Choroid plexus epithelial cell (primary cell): ENCODE data around the gene SLC30A7.

Experiments used
- DNase-seq: peaks from one replicate; pipeline ENCODE4 v3.0.0-alpha.2; 2010; ENCODE audit warnings: low read depth
- H3K4me3 ChIP-seq: 2 replicates; pipeline ENCODE4 v1.5.1; 2011; ENCODE audit warnings: low read depth, mild to moderate bottlenecking, control low read depth, low read length, moderate library complexity
- TF ChIP-seq, protein P1 (sequence below): conservative IDR thresholded peaks from 2 replicates; pipeline ENCODE4 v1.5.1; 2011; ENCODE audit warnings: low read depth, mild to moderate bottlenecking, control low read depth, inconsistent platforms, low read length, moderate library complexity

Gene SLC30A7

DNA sequence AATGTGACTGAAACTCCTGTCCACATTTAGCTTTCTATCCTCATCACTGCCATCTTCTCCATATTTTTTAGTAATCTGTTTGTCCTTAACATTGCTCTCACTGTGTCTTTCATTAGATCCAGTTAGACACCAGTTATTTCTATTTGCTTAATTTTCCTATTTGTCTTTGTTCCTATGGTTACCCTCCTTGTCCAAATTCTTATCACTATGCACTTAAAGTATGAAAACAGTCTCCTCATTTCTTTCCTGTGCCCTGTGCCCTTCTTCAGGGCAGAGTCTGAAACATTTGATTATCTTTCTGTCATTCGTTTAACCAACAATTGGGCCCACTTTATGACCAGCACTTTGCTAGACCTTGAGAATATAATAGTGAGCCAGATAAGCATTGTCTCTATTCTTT, 64.2 kb downstream of the SLC30A7 start:
- TF ChIP-seq, protein P1, sequence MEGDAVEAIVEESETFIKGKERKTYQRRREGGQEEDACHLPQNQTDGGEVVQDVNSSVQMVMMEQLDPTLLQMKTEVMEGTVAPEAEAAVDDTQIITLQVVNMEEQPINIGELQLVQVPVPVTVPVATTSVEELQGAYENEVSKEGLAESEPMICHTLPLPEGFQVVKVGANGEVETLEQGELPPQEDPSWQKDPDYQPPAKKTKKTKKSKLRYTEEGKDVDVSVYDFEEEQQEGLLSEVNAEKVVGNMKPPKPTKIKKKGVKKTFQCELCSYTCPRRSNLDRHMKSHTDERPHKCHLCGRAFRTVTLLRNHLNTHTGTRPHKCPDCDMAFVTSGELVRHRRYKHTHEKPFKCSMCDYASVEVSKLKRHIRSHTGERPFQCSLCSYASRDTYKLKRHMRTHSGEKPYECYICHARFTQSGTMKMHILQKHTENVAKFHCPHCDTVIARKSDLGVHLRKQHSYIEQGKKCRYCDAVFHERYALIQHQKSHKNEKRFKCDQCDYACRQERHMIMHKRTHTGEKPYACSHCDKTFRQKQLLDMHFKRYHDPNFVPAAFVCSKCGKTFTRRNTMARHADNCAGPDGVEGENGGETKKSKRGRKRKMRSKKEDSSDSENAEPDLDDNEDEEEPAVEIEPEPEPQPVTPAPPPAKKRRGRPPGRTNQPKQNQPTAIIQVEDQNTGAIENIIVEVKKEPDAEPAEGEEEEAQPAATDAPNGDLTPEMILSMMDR, result no peak
- DNase-seq, result no peak
- no peak overlapping the region for H3K4me3 ChIP-seq

DNA sequence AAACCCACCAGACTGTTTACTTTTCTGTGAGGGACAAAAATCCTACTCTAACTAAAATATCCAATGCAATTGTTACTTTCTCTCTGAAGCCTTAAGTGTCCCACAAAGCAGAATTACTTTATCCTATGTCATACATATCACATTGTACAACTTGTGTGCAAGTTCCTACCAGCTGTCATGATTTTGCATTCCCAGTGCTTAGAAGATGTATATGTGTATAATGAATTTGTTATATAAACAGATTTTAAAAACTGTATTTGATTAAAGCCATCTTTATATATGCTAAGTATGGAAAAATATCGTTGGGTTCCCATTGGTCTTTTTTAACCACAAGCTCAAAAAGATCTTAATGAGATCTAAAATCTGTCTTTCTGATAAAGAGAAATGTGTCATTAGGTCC, 72.7 kb downstream of the SLC30A7 start:
- TF ChIP-seq, protein P1, result no peak
- DNase-seq, result no peak
- H3K4me3 ChIP-seq, result no peak overlapping the region

DNA sequence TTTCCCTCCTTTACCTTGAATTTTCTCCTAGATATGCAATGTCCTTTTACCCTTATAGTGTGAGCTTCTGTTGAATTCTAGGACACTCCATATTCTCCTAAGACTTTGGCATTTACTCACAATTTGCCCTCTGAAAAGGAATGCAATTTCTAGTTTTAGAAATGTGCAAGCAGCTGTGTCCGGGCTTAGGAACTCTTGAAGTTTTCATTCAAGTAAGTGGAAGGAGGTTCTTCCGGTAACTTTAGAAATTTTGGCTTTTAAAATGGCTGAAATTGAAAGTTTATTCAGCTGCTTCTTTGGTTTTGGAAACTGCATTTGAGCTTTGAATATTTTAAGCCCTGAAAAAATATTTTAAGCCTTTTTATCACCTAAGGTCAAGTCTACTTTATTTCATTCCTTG, 73.4 kb downstream of the SLC30A7 start:
- DNase-seq, result no peak
- H3K4me3 ChIP-seq, result no peak overlapping the region
- TF ChIP-seq, protein P1, result no peak

DNA sequence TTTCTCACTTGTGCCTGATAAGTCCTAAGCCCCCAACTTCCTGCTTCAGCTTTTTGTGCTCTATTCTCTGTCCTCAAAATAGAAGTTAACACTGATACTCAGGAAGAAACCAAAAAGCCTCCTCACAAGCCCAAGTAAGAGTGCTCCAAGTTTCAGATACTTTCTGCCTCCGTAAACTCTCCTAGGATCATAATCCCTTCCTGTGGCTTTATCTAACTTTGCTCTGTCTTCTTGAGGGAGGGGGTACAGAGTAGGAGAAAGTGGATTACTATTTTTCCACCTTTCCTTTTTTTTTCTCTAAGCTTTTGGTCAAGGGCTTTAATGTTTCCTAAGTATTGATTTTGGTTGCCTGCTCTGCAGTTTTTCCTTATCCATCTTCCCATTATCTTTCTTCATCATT, 75.1 kb downstream of the SLC30A7 start:
- no peak overlapping the region for H3K4me3 ChIP-seq
- TF ChIP-seq, protein P1, result no peak
- DNase-seq, result no peak

DNA sequence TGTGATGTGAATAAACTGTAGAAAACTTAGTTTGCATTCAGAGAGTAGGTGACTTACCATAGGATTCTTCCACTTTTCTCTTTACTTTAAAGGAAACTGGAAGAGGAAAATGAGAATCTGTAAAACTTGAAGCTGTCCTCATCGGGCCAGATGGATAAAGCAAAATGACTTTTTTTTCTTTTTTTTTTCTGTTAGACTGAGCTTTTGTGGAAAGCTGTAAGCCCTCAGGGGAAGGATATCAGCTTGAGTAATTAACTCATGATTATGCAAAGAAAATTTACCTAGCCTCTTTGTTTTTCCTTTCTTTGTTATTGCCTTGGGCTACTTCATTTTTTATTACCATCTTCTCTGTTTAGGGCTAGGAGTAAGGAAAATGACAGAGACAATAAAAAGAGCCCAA, 76.3 kb downstream of the SLC30A7 start:
- H3K4me3 ChIP-seq, result no peak overlapping the region
- TF ChIP-seq, protein P1, result no peak
- no peak for DNase-seq

DNA sequence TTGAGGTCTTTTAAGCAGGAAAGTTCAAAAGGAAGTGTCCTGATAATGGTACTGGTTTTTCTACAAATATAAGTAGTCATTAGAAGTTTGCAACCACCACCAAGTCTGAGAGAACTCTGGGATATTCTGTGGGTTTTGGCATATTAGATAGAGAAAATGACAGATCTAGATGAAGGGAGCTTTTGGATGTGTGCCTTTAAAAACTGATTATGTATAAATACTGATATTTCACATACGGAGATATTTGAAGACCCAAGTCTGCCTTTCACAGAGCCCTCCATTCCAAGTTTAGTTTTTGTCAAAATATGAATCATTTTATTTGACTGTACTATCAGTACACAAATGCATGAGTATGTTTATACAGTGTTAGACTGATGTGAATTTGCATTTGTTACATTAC, 81.0 kb downstream of the SLC30A7 start:
- no peak overlapping the region for H3K4me3 ChIP-seq
- TF ChIP-seq, protein P1, result no peak
- no peak for DNase-seq

DNA sequence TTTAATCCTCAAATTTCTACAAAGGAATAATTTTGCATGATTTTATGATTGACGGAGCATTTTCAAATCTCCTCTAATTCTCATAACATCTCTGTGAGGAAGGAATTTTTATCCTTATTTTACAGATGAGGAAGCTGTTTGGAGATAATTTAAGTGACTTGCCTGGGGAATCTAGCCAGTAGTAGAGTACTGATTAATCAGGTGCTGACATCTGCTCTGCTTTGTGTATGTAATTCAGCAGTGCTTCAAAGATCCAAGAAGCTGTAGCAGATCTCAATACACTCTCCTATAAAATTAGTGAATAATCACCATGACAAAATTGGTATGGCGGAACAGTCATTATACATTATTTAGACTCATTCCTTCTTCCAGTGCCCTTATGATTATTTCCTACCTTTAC, 83.7 kb downstream of the SLC30A7 start:
- H3K4me3 ChIP-seq, result no peak overlapping the region

More for the DNA sequence above, 83.7 kb downstream of the SLC30A7 start:
- TF ChIP-seq, protein P1, result no peak
- no peak for DNase-seq
